ENCODE results near the gene GRIN3A.
"Not testable (repeated sequence)": the region's sequence is repeated elsewhere in the genome, so short reads cannot be mapped to it uniquely, and the experiment has no call there.

The GRIN3A gene

GRCh38 chr9:101582553-101582952, 155.9 kb downstream of the GRIN3A start:
- no peak for DNase-seq (ENCODE audit: low read depth in 2 of 2, low spot score in 1 of 2)

GRCh38 chr9:101579711-101580545, 158.5 kb downstream of the GRIN3A start:
- DNase-seq (ENCODE audit: low read depth in 2 of 2, low spot score in 1 of 2): no peak

- DNase-seq (ENCODE audit: low read depth in 2 of 2, low spot score in 1 of 2): no peak
Observed at GRCh38 chr9:101578378-101578777, 160.1 kb downstream of the GRIN3A start.

GRCh38 chr9:101574731-101575333, 163.6 kb downstream of the GRIN3A start:
- DNase-seq (ENCODE audit: low read depth in 2 of 2, low spot score in 1 of 2): no peak

- DNase-seq (ENCODE audit: low read depth in 2 of 2, low spot score in 1 of 2): no peak
Observed at GRCh38 chr9:101572316-101572715, 166.1 kb downstream of the GRIN3A start.

- no peak for DNase-seq (ENCODE audit: low read depth in 2 of 2, low spot score in 1 of 2)
Observed at GRCh38 chr9:101571114-101571513, 167.3 kb downstream of the GRIN3A start.

- no peak for DNase-seq (ENCODE audit: low read depth in 2 of 2, low spot score in 1 of 2)
Observed at GRCh38 chr9:101569741-101570501, 168.5 kb downstream of the GRIN3A start.

GRCh38 chr9:101567725-101568350, 170.6 kb downstream of the GRIN3A start:
- DNase-seq (ENCODE audit: low read depth in 2 of 2, low spot score in 1 of 2): no peak

- DNase-seq (ENCODE audit: low read depth in 2 of 2, low spot score in 1 of 2): no peak
Observed at GRCh38 chr9:101566904-101567724, 171.3 kb downstream of the GRIN3A start.

- no peak for DNase-seq (ENCODE audit: low read depth in 2 of 2, low spot score in 1 of 2)
Observed at GRCh38 chr9:101564252-101564651, 174.2 kb downstream of the GRIN3A start.

GRCh38 chr9:101562966-101563365, 175.5 kb downstream of the GRIN3A start:
- DNase-seq (ENCODE audit: low read depth in 2 of 2, low spot score in 1 of 2): no peak

GRCh38 chr9:101561740-101562139, 176.7 kb downstream of the GRIN3A start:
- DNase-seq (ENCODE audit: low read depth in 2 of 2, low spot score in 1 of 2): no peak

- not testable (repeated sequence) for DNase-seq (ENCODE audit: low read depth in 2 of 2, low spot score in 1 of 2)
Observed at GRCh38 chr9:101549472-101550098, 188.9 kb downstream of the GRIN3A start.

- DNase-seq (ENCODE audit: low read depth in 2 of 2, low spot score in 1 of 2): no peak
Observed at GRCh38 chr9:101543098-101543735, 195.2 kb downstream of the GRIN3A start.

- DNase-seq (ENCODE audit: low read depth in 2 of 2, low spot score in 1 of 2): no peak
Observed at GRCh38 chr9:101540069-101540468, 198.4 kb downstream of the GRIN3A start.

- no peak for DNase-seq (ENCODE audit: low read depth in 2 of 2, low spot score in 1 of 2)
Observed at GRCh38 chr9:101536938-101537337, 201.5 kb downstream of the GRIN3A start.

GRCh38 chr9:101536351-101536750, 202.1 kb downstream of the GRIN3A start:
- no peak for DNase-seq (ENCODE audit: low read depth in 2 of 2, low spot score in 1 of 2)

- peak; percentile 99 to 100 for DNase-seq (ENCODE audit: low read depth in 2 of 2, low spot score in 1 of 2)
Observed at GRCh38 chr9:101533334-101534204, 204.9 kb downstream of the GRIN3A start, which contains the start of gene RNF20. TSS of gene RNF20 (plus strand) at chr9:101533853. CDS start at chr9:101535424, 1,571 bp downstream.
